ENCODE results near the gene SEC16A. TPM values are rescaled to one million over a fixed set of nuclear protein-coding genes. Genes with fewer than 3 reads are reported as not detected.

SEC16A gene
- total RNA-seq, 1 experiment from 2014 or later, result 15.4 TPM

DNA sequence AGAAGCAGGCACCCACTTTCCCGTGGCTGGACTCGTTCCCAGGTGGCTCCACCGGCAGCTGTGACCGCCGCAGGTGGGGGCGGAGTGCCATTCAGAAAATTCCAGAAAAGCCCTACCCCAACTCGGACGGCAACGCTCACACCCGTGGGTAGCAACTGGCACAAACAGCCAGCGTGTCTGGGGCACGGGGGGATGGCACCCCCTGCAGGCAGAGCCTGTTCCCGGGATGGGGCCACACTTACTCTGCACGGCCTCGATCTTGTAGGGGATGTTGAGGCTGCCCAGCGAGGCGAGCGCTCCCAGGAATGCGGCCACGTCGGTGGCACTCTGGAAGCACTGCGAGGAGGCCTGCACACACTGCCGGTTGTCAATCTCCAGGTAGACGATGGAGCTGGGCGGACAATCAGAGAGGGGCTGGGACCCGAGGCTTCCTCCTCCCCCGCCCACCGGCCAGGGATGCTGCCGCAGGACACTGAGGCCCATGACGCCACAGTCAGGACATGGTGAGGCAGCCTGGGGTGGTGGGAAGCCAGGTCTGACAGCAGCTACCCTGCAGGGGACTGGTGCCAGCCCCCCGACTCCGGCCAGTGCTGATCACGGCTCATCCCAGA is 20.2 kb upstream of the SEC16A start:
- Histone ChIP-seq H3K27ac (no peak overlapping the region), H3K36me3 (peaks cover 48% of the 10 kb centered on the region), H3K27me3 (replicated peaks) (no peaks in the 10 kb centered on the region), H3K4me1 (replicated peaks) (no peaks in the 10 kb centered on the region), H3K9me3 (replicated peaks) (no peaks in the 10 kb centered on the region), H3K4me3 (no peak overlapping the region)
- no peak for DNase-seq (ENCODE audit: low read depth in 1 of 2, low spot score in 2 of 2)

DNA sequence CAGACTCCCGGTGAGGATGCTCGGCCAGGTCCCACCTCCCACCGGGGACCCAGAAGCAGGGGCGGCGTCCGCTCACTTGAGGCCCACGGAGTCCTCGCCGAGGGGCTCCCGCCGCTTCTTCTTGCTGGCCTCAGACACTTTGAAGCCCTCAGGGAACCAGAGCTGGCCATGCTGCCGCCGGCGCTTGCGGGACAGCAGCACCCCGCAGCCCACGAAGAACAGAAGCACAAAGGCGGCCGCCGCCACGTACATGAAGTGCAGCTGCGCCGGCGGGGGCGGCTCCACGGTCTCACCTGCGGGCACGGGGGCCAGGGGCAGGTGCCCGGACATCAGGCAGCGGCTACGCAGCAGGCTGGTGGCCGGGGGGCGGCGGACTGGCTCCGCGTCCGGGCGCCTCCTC is 19.4 kb upstream of the SEC16A start:
- H3K4me1 ChIP-seq (replicated peaks), result no peaks in the 10 kb centered on the region
- DNase-seq (ENCODE audit: low read depth in 1 of 2, low spot score in 2 of 2), result no peak
- no peak overlapping the region for H3K27ac ChIP-seq
- H3K36me3 ChIP-seq, result peaks cover 41% of the 10 kb centered on the region
- H3K9me3 ChIP-seq (replicated peaks), result no peaks in the 10 kb centered on the region
- H3K4me3 ChIP-seq, result no peak overlapping the region
- H3K27me3 ChIP-seq (replicated peaks), result no peaks in the 10 kb centered on the region

DNA sequence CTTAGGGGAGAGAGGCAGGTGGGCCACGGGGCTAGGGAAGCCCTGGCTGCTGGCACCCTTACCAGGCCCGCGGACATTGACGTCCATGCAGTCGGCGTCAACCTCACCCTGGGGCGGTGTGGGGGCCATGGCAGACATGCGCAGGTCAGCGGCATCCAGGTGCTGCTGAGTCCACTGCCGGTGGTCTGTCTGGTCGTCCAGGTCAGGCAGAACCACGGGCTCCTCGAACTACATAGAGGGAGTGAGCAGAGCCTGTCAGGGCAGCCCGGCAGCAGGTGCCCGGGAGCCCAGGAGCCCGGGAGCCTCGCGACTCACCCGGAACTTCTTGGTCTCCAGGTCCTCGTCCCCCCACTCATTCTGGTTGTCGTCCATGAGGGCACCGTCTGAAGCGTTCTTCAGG is 18.8 kb upstream of the SEC16A start:
- Histone ChIP-seq H3K4me1 (replicated peaks) (no peaks in the 10 kb centered on the region), H3K27ac (no peak overlapping the region), H3K27me3 (replicated peaks) (no peaks in the 10 kb centered on the region), H3K9me3 (replicated peaks) (no peaks in the 10 kb centered on the region), H3K36me3 (peaks cover 41% of the 10 kb centered on the region), H3K4me3 (no peak overlapping the region)
- no peak for DNase-seq (ENCODE audit: low read depth in 1 of 2, low spot score in 2 of 2)

DNA sequence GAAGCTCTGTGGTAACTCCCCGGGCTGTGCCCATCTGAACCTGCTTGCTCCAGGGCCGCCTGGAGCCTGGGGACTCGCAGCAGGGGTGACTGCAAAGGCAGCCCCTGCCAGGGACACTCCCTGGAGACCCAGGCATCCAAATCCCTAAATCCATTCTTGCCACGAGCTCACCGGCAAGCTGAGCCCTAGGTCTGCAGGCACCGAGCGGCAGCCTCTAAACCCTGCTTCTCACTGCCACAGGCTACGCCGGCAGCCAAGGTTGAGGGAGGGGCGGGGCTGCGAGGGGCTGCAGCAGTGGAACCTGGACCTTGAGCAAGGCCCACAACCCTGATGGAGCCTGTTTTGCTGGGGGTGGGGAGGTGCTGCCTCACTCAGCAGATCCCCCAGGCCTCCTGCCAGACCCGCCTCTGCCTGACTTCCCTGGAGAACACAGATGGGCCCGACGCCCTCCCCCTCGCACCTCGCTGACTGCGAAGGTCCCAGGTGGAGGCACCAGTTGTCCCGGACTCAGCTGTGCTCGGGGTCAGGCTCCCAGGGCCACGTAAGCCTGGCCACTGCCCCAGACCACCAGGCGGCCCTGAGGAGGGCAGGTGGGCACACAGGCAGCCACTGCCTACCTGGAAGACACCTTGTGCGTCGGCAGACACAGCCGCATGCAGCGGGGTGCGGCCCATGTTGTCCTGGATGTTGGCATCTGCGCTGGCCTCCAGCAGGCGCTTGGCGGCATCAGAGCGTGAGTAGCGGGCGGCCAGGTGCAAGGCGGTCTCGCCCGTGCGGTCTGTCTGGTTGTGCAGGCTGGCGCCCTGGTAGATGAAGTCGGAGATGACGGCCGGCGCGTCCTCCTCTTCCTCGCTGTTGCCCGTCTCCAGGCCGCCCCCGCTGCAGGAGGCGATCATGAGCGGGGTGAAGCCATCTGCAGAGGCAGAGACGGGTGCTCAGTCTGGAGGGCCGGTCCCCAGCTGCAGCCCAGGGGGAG is 17.4 kb upstream of the SEC16A start:
- H3K27me3 ChIP-seq (replicated peaks), result no peaks in the 10 kb centered on the region
- no peak overlapping the region for H3K27ac ChIP-seq
- no peaks in the 10 kb centered on the region for H3K9me3 ChIP-seq (replicated peaks)
- no peak overlapping the region for H3K4me3 ChIP-seq
- no peaks in the 10 kb centered on the region for H3K4me1 ChIP-seq (replicated peaks)
- no peak for DNase-seq (ENCODE audit: low read depth in 1 of 2, low spot score in 2 of 2)
- peaks cover 39% of the 10 kb centered on the region for H3K36me3 ChIP-seq

DNA sequence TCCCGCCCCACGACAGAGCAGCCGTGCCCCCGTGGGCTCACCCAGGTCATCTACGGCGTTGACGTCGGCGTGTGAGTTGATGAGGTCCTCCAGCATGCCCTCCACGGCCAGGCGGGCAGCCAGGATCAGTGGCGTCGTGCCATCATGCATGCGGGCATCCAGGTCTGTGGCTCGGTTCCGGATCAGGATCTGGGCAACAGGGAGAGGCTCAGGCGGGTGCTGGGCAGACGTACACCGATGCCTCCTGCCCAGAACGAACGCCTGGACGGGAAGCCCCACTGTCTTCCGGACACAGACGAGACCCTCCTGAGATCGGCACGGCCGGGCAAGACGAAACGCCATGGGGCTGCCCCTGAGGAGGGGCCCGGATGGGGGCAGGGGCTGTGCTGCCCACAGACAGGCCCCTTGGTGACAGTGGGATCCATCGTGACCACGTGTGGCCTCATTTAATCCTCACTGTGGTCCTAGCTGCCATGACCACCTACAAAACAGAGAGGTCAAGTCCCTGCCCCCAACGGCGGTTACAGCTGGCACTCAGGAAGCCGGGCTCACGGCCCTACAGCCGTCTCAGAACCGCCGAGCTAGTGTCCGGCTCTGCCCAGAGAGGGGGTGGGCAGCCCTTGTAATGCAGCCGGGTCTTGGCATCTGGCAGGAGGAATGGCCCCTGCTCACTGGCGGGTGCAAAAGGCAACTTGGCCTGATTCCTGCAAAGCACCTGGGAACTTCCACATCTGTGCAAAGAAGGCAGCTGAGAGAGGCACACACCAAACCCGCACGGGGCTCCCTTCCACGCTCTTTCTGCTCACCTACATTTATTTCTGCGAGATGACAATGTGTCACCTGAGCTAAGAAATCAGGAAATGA is 16.5 kb upstream of the SEC16A start:
- Histone ChIP-seq H3K27ac (no peak overlapping the region), H3K4me3 (no peak overlapping the region), H3K4me1 (replicated peaks) (no peaks in the 10 kb centered on the region), H3K27me3 (replicated peaks) (no peaks in the 10 kb centered on the region), H3K36me3 (peaks cover 31% of the 10 kb centered on the region), H3K9me3 (replicated peaks) (no peaks in the 10 kb centered on the region)
- DNase-seq (ENCODE audit: low read depth in 1 of 2, low spot score in 2 of 2), result no peak

DNA sequence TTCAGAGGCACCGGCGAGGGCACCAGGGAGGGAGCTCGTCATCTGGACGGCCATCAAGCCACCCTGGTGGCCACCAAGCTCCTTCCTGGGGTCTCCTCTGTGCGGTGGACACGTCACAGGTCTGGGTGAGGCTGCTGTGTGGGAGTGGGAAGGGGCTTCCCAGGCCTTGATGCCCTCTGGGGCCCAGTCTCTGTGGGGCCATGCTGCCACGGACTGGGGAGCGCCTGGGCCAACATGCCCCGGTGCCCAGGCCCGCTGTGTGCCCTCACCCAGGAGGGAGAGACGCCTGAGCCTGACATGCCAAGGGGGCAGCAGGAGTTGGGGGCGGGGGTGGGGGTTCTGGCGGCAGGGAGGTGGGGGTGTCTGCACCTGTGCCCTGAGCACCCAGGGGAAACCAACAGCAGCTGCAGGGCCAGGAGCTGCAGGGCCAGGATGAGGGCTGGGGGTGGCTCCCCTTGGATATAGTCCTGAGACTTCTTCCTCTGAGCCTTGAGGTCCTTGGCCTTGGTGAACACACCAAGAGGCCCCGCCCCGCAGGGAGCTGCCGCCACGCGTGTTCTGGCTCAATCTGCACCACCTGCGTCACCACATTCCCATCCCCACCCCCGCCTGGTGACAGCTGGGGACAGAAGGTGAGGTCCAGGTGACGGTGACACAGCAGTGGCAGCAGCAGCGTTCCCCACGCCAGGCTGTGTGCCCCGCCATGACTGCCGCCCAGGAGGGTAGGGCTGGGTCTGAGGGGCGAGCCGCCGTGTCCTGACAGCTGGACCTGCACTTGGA is 15.3 kb upstream of the SEC16A start:
- Histone ChIP-seq H3K27ac (no peak overlapping the region), H3K4me1 (replicated peaks) (no peaks in the 10 kb centered on the region), H3K27me3 (replicated peaks) (no peaks in the 10 kb centered on the region), H3K36me3 (peaks cover 31% of the 10 kb centered on the region), H3K4me3 (no peak overlapping the region), H3K9me3 (replicated peaks) (no peaks in the 10 kb centered on the region)
- no peak for DNase-seq (ENCODE audit: low read depth in 1 of 2, low spot score in 2 of 2)

DNA sequence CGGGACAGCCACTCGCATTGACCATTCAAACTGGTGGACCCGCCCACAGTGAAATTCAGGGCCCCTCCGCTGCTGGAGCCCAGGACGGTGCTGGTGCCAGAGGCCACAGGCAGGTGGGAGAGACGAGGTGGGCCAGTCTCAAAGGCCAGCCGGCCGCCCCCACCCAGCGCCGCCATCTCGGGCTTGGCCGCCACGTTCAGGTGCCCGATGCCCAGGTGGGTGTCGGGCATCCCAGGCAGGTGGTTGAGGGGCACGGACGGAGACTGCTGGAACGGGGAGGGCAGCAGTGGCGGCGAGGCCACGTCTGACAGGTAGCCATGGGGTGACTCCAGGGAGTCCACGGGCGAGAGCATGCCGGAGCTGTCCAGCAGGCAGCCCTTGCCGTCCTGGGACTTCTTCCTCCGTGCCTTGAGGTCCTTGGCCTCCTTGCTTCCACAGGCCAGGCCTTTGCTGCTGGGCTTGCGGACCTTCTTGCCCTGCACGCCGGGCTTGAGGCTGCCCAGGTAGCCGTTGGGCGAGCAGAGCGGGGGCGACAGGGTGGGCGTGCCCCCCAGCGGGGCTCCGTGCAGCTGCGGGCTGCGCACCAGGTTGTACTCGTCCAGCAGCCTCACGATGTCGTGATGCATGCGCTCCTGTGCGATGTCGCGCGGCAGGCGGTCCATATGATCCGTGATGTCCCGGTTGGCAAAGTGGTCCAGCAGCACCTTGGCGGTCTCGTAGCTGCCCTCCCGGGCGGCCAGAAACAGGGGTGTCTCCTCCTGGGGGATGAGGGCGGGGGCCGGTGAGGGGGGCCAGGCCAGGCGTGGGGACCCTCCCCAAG is 14.2 kb upstream of the SEC16A start:
- H3K4me3 ChIP-seq, result no peak overlapping the region
- H3K27me3 ChIP-seq (replicated peaks), result no peaks in the 10 kb centered on the region
- H3K27ac ChIP-seq, result no peak overlapping the region
- no peaks in the 10 kb centered on the region for H3K4me1 ChIP-seq (replicated peaks)
- no peak for DNase-seq (ENCODE audit: low read depth in 1 of 2, low spot score in 2 of 2)
- peaks cover 31% of the 10 kb centered on the region for H3K36me3 ChIP-seq
- no peaks in the 10 kb centered on the region for H3K9me3 ChIP-seq (replicated peaks)

DNA sequence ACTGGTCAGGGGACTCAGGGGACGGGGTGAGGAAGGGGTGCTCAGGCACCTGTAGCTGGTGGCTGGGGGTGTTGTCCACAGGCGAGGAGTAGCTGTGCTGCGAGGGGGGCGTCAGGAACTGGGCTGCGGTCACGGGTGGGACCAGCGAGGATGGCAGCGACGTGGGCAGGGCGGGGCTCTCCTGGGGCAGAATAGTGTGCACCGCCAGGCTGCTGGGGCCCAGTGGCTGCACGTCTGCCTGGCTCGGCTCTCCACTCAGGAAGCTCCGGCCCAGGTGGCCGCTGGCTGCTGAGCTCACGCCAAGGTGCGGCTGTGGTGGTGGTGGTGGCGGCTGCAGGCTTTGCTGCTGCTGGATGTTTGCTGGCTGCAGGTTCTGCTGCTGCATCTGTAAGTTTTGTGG is 13.3 kb upstream of the SEC16A start:
- H3K36me3 ChIP-seq, result peaks cover 27% of the 10 kb centered on the region
- H3K27ac ChIP-seq, result no peak overlapping the region
- no peak for DNase-seq (ENCODE audit: low read depth in 1 of 2, low spot score in 2 of 2)
- no peaks in the 10 kb centered on the region for H3K4me1 ChIP-seq (replicated peaks)
- no peak overlapping the region for H3K4me3 ChIP-seq
- H3K27me3 ChIP-seq (replicated peaks), result no peaks in the 10 kb centered on the region
- no peaks in the 10 kb centered on the region for H3K9me3 ChIP-seq (replicated peaks)

DNA sequence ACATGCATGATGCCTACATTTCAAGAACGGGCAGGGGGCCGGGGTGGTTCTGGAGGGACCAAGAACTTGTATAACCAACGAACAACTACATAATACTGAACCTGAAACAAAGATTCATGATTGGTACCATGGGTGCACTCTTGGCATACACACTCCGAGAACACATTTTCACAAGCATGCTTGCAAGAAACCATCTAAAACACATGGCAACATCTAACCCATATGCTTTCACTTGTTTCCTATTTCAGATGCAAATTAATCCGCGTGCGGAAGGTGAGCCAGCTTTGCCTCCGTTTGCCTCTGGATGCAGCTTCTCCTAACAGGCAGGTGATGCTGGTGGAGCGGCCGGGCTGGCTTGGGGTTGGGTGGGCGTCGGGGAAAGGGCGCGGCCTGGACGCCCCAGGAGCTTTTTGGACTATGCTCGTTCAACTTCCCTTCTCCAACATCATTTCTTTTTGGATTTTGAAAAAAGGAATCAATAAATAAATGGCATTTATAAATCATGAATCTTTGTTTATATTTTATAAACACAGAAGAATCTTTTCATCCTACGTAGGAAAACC is 12.5 kb upstream of the SEC16A start:
- Histone ChIP-seq H3K27ac (no peak overlapping the region), H3K27me3 (replicated peaks) (no peaks in the 10 kb centered on the region), H3K4me1 (replicated peaks) (no peaks in the 10 kb centered on the region), H3K9me3 (replicated peaks) (no peaks in the 10 kb centered on the region), H3K36me3 (peaks cover 21% of the 10 kb centered on the region), H3K4me3 (no peak overlapping the region)
- no peak for DNase-seq (ENCODE audit: low read depth in 1 of 2, low spot score in 2 of 2)

DNA sequence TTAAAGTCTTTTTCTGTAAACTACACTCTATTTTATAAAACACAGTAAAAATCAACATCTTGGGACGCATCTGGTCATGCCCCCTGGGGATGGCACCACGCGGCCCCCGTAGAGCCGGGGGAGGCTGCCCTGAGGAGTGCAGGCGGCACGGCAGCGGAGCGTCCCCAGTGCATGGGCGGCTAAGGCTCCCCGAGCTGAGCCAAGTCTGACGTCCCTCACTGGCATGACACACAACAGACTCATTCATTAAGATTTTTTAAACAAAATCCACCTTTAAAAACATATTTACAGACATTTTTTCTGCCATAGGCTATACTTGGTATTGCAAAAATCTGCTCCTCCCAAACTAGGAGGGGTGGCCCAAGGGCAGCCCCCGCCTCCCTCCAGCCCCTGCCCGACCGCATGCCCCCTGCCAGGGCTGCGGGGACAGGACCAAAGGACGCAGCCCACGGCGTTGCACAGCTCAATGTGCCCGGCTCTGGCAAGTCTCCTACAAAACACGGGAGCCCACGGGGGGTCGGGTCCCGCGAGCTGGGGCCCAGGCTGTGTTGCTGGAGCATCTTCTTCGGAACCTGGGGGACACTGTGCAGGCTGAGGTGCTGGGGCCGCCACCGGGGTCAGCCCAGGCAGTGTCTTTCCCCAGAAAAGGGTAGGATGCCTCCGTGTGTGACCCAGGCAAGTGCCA is 11.8 kb upstream of the SEC16A start:
- DNase-seq (ENCODE audit: low read depth in 1 of 2, low spot score in 2 of 2), result no peak
- no peak overlapping the region for H3K4me3 ChIP-seq

DNA sequence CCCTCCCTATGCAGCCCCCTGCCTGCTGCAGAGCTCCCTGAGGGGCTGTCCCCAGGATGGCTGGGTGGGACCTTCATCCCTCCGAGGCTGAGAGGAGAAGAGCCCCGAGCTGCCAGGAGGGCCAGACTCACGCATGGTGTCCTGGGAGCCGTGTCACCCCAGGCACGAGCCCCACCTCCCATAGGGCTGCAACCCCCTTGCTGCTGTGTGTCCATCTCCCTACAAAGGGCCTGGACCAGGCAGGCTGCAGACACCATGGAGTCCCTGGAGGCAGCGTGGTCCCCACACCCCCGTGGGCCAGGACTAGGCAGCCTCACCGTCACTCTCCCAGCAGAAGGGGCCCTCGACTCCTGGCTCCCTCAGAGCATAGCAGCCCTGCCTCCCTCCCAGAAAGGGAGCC is 11.2 kb upstream of the SEC16A start:
- Histone ChIP-seq H3K27me3 (replicated peaks) (no peaks in the 10 kb centered on the region), H3K4me3 (no peak overlapping the region), H3K27ac (no peak overlapping the region), H3K36me3 (peaks cover 12% of the 10 kb centered on the region), H3K9me3 (replicated peaks) (no peaks in the 10 kb centered on the region), H3K4me1 (replicated peaks) (no peaks in the 10 kb centered on the region)
- no peak for DNase-seq (ENCODE audit: low read depth in 1 of 2, low spot score in 2 of 2)

More for the DNA sequence above, 11.8 kb upstream of the SEC16A start:
- Histone ChIP-seq H3K9me3 (replicated peaks) (no peaks in the 10 kb centered on the region), H3K36me3 (peaks cover 19% of the 10 kb centered on the region), H3K27me3 (replicated peaks) (no peaks in the 10 kb centered on the region), H3K27ac (no peak overlapping the region), H3K4me1 (replicated peaks) (no peaks in the 10 kb centered on the region)

DNA sequence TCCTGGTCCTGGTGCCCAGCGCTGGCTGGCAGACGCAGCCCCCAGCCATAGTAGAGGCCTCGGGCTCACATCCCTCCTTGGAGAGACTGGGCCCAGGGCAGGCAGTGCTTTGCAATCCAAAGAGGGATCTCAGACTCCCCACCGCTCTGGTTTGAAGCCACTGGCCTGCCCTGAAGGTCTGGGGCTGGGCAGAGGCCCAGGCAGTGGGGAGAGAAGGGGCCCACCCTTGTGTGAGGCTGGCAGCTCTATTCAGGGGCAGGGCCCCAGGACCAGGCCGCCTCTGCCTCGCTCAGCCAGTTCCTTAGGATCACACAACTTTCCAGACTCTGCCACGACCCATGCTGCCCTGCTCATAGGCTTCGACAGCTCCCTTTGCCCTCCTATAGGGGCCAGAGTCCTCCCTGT is 10.7 kb upstream of the SEC16A start:
- H3K36me3 ChIP-seq, result peaks cover 10% of the 10 kb centered on the region; the same call in 1 of the 2 replicates
- H3K4me1 ChIP-seq (replicated peaks), result no peaks in the 10 kb centered on the region
- no peak overlapping the region for H3K27ac ChIP-seq
- H3K4me3 ChIP-seq, result no peak overlapping the region
- H3K9me3 ChIP-seq (replicated peaks), result no peaks in the 10 kb centered on the region
- H3K27me3 ChIP-seq (replicated peaks), result no peaks in the 10 kb centered on the region
- DNase-seq (ENCODE audit: low read depth in 1 of 2, low spot score in 2 of 2), result no peak
